ENCODE results near the gene SLC49A3.
"Not testable (repeated sequence)": the region's sequence is repeated elsewhere in the genome, so short reads cannot be mapped to it uniquely, and the experiment has no call there.

SLC49A3 gene

DNA sequence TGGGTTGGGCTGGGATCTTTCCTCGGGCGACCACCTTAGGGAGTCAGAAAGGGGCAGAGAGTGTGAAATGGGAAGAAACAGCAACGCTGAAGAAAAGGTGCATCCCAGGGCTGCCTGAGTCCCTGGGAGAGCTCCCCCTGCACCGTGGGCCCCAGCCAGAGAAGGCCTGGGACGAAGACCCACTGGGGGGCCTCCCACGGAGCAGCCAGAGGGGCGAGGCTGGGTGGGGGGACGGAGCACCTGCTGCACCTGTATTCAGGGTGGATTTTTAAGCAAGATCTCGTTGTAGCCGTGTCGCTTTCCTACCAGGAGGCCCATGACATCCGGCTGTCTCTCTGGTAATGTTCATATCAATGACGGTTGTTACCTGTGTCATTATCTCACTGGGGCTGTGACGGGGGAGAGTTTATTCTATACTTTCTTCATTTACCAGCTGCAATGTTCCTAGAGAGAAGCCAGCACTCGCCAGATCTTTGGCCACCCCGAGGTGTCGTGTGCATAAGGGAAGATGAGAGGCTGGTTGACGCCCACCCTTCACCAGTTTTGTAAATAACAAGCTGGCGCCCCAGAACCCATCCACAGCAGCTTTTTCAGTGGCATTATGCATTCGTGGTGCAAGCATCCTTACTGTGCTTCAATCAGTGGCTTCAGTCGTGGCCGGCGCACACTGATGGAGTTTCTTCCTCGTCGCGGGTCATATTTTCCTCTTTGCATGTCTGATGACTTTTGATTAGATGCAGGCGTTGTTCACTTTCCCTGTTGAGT is 11.0 kb upstream of the SLC49A3 start:
- H3K4me3 ChIP-seq (ENCODE audit: low read length) = no peak overlapping the region
- TF ChIP-seq, protein P1, sequence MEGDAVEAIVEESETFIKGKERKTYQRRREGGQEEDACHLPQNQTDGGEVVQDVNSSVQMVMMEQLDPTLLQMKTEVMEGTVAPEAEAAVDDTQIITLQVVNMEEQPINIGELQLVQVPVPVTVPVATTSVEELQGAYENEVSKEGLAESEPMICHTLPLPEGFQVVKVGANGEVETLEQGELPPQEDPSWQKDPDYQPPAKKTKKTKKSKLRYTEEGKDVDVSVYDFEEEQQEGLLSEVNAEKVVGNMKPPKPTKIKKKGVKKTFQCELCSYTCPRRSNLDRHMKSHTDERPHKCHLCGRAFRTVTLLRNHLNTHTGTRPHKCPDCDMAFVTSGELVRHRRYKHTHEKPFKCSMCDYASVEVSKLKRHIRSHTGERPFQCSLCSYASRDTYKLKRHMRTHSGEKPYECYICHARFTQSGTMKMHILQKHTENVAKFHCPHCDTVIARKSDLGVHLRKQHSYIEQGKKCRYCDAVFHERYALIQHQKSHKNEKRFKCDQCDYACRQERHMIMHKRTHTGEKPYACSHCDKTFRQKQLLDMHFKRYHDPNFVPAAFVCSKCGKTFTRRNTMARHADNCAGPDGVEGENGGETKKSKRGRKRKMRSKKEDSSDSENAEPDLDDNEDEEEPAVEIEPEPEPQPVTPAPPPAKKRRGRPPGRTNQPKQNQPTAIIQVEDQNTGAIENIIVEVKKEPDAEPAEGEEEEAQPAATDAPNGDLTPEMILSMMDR (IDR thresholded peaks at IDR 0.05; ENCODE audit: insufficient read depth, low read depth, low read length, missing control alignments) = no peak
- no peak for DNase-seq (ENCODE audit: low read depth)

DNA sequence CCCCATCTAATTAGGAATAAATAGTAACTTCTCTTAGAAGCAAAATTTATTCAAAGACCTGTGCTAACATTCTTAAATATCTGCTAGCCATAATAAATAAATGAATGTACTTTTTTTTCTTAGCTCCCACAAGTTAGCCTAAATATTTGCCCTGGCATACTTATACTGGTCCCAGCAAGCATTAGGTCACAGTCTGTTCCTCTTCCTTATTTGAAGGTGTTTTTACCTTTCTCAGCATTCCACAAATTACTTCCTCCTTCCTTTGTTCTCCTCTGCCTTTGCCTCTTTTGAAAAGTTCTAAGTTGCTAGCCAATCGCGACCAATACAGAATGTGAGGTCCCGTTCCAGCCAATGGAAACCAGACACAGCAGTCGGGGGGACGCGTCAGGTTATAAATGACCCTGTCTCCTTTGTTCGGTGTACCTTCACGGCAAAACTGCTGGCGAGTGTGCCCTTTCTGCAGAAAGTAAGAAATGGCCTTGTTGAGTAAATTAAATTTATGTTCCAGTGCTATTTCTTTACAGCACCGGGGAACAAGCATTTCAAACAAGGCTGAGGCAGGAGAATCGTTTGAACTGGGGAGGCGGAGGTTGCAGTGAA is 5.5 kb upstream of the SLC49A3 start:
- H3K4me3 ChIP-seq (ENCODE audit: low read length); DNase-seq (ENCODE audit: low read depth): not testable (repeated sequence)

DNA sequence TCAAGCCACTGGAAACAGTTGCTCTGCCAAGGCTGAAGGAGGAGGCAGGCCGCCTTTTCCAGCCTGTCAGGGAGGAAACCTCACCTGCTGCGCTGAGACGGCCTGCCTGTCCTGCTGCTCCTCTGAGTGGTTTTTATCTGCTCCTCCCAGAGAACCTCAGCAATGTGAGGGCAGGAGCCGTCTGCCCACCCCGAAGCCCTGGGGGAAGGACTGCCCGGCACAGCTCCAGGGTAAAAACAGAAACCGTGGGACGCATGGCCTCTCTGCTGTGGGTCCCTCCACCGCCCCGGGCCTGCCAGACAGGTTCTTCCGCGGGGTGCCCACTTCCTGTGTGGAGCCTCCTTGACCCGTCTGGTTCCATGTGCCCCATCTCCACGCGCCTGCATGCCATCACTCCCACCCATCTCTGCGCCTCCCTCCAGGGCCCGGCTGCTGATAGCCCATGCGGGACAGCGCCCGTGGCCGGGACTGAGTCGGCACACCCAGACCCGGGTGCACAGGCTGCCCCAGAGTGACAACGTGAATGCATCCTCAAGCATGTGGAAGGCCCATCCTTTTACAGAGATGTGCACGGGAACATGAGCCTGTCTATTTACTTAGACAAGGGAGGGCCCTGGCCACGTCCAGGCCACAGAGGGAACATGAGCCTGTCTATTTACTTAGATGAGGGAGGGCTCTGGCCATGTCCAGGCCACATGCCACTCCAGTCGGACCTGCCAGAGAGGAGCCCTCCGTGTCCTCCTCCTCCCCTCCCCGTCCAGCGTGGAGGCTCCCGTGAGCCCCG is 4.0 kb upstream of the SLC49A3 start:
- DNase-seq (ENCODE audit: low read depth) = no peak
- TF ChIP-seq, protein P1 (IDR thresholded peaks at IDR 0.05; ENCODE audit: insufficient read depth, low read depth, low read length, missing control alignments) = no peak
- H3K4me3 ChIP-seq (ENCODE audit: low read length) = no peak overlapping the region

DNA sequence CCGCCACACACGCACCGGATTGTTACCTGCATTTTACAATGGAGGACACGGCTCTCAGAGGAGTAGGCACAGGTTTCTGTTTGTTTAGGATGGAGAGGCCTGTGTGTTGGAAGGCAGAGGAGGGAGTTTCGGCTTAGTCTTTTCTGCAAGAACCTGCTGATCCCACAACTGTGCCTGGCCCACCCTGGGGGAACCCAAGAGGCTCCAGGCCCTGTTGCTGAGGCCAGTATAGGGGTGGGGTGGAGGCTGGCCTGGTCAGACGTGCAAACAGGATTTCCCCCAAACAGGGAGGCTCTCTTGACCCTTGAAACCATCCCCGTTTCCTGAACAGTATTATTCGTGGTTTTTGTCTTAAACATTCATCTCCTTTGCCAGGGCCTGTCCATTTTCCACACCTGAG is 772 bp upstream of the SLC49A3 start:
- H3K4me3 ChIP-seq (ENCODE audit: low read length) = no peak overlapping the region
- no peak for DNase-seq (ENCODE audit: low read depth)
- TF ChIP-seq, protein P1 (IDR thresholded peaks at IDR 0.05; ENCODE audit: insufficient read depth, low read depth, low read length, missing control alignments) = no peak

DNA sequence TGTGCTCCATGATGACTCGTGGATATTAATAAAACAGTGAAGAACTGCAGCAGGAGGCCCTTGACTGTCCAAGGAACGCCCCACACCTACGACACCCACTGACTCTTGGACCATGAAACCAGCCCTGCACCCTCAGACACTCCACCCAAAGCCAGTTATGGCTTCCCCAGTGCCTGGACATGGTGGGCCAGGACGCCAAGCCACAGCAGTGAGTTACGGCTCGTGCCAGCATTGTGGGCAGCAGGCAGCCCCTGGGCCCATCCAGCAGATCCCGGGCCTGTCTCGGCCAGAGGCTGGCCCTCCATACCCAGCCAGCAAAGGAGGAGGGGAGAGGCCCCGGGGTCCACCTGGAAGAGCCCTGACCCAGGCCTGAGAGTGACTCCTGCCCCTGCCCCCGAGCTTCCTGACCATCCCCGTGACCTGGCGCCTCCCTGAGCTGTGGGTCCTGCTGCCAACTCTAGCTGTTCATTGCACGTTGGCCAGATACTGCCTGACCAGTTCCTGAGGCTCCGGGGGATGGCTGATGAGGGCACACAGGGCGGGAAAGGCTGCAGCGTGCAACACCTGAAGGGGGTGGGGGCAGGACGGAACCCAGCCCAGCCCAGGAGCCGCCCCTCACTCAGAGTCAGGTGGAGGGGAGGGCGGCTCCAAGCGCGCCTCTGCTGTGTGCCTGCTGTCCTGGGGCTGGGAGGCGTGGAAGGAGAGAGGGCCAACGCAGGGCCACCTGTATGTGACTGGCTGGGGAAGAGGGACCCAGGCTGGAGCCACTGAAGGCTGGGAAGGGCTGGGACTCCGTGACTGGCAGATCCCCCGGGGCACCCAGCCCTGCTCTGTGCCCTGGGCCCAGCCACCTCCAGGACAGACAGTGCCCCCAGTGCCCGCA is 739 bp downstream of the SLC49A3 start:
- TF ChIP-seq, protein P1 (IDR thresholded peaks at IDR 0.05; ENCODE audit: insufficient read depth, low read depth, low read length, missing control alignments) = no peak
- peak; percentile 26 for DNase-seq (ENCODE audit: low read depth)
- no peak overlapping the region for H3K4me3 ChIP-seq (ENCODE audit: low read length)

DNA sequence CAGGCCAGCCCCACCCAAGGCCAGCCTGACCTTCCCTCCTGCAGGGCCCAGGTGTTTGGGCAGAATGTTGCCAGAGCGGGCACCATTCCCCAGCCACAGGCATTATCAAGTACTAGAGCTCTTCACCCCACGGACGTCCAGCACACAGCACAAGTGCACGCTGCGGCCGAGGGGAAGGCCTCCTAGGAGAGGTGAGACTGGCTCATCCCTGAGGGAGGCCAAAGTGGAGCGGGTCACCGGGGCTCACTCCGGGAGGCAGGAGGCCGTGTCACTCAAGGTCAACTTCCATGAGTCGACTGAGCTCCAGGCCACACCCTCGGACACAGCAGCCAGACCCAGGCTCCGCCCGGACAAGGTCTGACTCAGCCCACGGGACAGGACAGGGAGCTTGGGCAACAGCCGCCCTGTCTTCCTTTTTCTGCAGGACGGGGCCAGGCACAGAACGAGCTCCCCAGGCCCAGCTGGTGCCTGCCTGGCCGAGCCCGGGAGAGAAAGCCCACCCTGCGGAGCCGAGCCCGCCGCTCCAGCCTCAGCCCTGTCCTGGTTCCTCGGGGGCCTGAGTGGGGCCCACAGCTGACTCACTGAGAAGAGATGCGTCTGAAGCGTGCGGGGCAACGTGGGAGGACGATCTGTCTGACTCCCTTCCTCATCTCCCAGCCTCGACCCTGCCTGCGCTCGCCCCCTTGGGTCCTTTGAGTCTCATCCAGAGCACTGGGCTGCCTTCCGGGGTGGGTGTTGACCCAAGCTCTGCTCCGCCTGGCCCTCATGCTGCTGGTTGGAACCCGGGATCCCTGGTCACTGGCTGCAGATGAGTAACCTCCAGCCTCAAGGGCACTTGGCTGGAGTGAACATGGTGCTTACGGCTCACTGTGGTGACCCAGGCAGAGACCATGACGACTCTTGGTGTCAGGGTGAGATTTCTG is 1.6 kb downstream of the SLC49A3 start:
- no peak overlapping the region for H3K4me3 ChIP-seq (ENCODE audit: low read length)
- DNase-seq (ENCODE audit: low read depth) = peak; percentile 87
- TF ChIP-seq, protein P1 (IDR thresholded peaks at IDR 0.05; ENCODE audit: insufficient read depth, low read depth, low read length, missing control alignments) = no peak

Data from epithelial cell of esophagus (primary cell).